Medulla oblongata (tissue), 1 donor: Measurements from ENCODE around the gene ATP5ME.

Experiments used
- DNase-seq: peaks from one replicate; pipeline ENCODE4 v3.0.0-alpha.2; 2015; ENCODE audit errors: extremely low spot score

Gene ATP5ME

GRCh38 chr4:684623-685327 is 10.7 kb upstream of the ATP5ME start:
- no peak for DNase-seq

GRCh38 chr4:683982-684622 is 10.0 kb upstream of the ATP5ME start:
- peak; percentile 78 for DNase-seq

DNA sequence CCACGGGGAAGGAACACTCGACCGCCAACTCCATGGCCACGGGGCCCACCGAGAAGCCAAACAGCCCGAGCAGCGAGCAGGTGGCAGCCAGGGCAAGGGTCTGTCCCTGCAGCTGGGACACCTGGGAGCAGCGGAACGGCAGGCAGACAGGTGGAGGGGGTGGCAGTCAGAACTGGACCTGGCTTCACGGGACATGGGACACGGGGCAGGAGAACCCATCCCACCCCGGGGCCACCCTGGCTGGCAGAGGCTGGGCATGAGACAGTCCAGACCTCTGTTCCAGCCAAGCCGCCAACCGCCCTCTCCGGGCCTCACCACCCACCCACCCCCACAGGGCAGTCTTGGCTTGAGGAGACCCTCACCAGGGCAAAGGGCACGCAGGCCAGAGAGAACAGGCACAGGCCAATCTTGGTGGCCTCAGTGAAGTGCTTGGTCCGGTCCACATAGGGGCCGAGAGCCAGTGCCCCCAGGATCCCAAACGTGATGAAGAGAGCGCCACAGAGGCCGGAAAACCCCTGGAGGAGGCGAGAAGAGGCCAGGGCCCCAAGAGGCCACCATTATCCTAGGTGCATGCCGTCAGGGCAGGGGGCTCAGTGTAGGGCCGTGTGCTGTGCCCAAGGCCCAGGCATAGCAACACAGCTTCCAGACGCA is 9.3 kb upstream of the ATP5ME start:
- DNase-seq = no peak

DNA sequence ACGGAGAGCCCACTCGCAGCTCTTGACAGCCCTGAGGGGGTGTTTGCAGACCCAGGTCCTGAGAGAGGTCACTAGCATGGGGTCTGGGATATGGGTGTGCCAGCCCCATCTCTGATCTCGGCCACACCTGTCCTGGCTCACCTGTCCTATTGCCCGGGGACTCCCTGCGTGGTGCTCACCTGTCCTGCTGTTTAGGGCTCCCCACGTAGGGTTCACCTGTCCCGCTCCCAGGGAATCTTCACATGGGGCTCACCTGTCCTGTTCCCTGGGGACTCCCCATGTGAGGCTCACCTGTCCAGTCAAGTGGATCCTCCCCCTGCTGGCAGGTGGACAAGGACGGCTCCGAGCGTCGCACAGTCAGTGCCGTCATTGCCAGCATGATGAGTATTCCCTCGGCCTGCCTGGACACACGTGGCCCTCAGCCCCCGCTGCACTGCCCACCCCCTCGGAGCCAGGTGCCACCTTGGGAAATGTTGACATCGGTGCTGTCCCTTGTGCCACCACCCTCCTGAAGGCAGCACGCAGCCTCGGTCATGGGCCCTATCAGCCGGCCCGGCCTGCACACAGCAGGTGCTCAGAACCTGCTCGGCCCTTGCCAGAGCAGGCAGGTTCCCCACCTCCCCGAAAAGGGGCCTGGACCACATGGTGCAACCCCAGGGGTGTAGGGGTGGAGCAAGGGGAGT is 8.6 kb upstream of the ATP5ME start:
- DNase-seq = no peak

- DNase-seq = no peak
Observed at GRCh38 chr4:681736-682451, 7.8 kb upstream of the ATP5ME start.

- DNase-seq = peak; percentile 65
Observed at GRCh38 chr4:680928-681645, 7.0 kb upstream of the ATP5ME start.

DNA sequence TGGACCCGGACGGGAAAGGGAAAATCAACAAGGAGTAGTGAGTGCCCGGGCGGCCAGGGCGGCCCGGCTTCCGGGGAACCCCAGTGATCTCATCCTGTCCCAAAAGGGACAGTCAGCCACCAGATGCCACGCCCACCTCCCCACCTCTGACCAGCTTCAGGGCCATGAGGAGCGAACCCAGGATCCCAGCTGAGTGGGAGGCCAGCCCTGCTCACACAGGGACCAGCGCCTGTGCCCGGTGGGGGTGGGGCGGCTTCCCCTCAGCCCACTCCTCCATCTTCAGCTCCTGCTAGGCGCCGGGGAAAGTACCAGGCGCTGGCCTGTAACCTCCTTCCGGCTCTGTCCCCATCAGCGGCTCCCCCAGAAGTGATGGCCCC is 6.5 kb upstream of the ATP5ME start:
- no peak for DNase-seq

- DNase-seq = no peak
Observed at GRCh38 chr4:680091-680490, 6.0 kb upstream of the ATP5ME start.

DNA sequence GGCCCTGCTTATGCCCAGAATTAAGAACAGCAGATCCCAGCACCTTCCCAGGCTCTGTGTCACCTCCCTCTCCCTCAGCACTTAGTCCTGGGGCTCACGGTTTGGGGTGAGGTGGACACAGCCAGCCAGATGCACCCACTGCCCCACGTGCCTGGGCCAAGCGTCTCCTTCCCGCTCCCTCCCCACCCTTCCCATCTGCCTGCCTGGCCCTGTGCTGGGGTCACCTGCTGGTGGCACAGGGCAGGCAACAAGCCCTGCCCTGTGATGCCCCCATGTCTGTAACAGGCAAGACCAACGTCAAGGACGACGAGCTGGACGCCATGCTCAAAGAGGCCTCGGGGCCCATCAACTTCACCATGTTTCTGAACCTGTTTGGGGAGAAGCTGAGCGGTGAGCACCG is 5.6 kb upstream of the ATP5ME start:
- no peak for DNase-seq

DNA sequence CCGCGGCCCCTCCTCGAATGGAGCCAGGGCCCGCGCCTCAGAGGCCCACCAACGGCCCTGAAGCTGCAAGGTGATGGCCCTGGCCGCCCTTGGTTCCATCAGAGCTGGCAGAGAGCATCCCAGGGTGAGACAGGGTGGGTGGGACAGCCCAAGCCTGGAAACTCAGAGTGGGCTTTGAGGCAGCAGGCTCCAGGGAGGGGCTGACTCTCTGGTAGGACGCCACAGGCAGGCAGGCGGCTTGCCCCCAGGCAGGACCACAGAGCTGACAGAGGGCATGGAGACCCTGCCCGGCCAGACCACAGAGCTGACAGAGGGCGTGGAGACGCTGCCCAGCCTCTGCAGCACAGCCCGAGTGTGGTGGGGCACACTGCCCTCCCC is 5.0 kb upstream of the ATP5ME start:
- no peak for DNase-seq

DNA sequence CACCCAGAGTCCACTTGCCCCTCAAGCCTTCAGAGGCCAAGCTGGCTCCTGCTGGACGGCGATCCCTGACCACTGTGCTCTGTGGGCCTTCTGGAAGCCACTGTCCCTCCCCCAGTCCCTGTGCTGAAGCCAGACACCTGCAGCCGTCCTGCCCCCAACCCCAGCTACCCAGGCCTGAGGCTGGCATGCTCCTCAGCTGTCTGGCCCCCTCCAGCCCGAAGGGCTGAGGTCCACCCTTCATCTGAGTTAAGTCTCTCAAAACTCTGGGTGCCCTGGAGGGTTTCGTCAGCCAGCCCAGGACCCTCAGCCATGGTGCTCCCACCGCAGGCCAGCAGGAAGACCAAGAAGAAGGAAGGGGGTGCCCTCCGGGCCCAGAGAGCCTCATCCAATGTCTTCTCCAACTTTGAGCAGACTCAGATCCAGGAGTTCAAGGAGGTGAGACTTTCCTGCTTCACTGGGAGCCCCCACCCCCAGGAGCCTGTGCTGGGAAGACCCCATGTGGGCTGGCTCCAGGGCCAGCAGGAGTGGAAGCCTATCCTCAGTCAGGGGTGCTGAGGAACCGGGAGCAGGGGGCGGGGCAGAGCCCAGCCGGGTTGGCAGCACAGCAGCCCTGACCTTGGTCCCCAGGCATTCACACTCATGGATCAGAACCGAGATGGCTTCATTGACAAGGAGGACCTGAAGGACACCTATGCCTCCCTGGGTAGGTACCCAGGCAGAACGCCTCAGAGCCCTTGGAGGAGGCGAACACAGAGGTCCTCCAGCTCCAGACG is 4.4 kb upstream of the ATP5ME start:
- DNase-seq = no peak

DNA sequence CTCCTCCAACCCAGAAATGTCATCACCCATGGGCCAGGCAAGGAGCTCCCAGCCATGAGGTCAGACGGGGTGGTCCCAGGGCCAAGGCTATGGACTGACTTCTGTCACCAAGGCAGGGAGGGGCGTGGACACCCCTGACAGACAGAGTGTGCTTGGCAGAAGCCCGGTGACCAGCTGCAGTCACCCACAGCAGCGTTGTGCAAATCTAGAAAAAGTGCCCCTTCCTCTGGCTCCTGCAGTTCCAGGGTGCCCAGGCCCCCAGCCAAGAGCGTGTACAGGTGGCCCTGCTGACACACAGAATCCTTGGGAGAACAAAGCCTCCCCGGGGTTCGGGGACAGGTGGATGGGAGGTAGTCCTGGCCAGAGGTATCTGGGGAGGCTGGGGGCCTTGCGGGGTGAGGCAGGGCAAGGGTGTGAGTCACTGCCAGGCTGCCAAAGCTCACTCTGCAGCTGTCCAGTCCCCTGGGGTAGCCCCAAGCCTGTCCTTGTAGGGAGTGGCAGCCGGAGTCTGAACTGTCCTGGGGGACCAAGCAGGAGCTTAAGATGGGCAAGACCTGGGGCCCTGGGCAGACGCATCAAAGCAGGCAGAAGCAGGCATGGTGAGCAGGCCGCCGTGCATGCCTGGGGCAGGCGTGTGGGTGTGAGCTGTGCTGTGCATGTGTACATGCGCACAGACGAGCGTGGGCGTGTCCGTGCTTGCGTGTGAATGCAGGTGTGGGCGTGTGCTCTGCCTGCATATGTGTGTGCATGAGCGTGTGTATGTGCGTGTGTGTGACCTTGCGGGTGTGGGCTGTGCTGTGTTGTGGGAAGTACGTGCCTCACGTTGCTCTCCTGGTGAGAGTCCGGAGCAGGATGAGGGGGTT is 3.6 kb upstream of the ATP5ME start:
- DNase-seq = no peak

DNA sequence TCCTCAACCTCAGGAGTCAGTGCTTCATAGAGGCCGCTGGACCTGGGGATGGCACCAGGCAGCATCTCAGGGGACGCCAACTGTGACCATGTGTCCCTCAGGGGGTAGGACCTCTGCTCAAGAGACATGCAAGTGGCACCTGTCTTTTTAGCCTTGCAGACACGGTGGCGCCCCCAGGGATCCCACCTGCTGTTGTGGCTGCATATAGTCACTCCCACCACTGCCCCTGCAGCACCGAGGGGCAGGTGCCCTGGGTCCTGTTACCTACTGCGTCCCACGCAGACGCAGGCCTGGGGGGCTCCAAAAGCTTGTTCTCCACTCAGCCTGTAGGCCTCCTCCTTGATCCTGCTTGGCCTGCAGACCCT is 2.8 kb upstream of the ATP5ME start:
- DNase-seq = no peak

GRCh38 chr4:675980-676870 is 2.1 kb upstream of the ATP5ME start:
- no peak for DNase-seq

GRCh38 chr4:675036-675882 is 1.2 kb upstream of the ATP5ME start:
- DNase-seq = peak; percentile 30

DNA sequence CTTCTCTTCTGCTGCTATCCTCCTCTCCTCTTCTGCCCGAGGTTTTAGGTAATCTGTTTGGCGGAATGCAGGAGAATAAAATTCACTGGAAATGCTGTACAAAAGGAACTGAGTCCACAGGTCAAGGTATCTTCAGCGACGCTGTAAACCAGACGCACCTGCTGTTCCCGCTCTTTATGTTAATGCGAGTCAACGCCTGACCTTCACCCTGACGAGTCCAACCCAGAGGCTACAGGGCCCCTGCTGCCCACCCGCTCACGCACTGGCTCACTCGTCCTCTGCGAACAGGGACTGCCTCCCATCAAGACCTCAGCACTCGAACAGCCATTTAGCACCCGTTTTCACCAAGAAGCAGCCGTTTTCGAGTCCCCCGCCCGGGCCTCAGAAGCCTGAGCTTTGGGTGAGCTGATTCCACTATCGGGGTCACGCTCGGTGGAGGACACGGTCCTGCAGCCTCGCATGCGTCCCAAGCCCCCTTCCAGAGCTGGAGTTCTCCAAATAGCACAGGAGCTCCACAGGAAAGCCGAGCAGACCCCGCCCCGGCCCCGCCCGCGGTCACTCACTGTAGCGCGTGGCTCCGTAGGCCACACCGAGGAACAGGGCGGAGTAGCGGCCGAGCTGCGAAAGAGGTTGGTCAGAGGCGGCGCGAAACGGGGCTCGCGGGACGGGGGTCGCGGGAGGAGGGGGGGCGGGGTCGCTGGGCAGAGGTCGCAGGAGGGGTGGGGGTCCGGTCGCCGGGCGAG is 556 bp downstream of the ATP5ME start:
- no peak for DNase-seq

DNA sequence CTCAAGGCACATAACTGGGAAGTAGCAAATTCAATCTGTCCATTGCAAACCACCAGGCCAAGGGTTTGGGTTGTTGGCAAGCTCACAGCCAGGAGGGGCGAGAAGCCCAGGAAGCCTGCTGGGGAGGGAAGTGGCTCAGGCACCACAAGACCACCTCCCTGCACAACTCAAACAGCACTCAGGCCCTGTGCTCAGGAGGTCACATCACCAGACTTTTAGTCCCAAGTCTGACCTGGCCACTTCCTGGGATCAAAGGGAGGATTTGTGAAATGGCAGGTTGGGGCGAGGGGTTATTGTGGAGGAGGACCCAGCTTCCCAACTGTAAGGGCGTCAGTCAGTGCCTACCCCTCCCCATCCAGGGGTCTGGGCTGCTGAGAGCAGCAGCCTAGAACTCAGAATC is 2.3 kb downstream of the ATP5ME start:
- DNase-seq = no peak
